K562 (cell line): Measurements from ENCODE around the gene NAXE. TPM values are rescaled to one million over a fixed set of nuclear protein-coding genes. Genes with fewer than 3 reads are reported as not detected.

Experiments used
- ATAC-seq: fragments of 200-7000 bp; cut with Tn5 transposase; 3 replicates; pipeline ENCODE4 v1.9.1; 2020; ENCODE audit warnings: moderate library complexity
- BruUV-seq: library from RNA; stranded (reverse); fragments of 400-500 nt; replicated peaks from 2 replicates; lab custom pipeline; 2021; lab: Mats Ljungman, UMichigan
- CTCF ChIA-PET: fragments of 300-600 bp; formaldehyde crosslinking; extraction: SDS; loops from one replicate; lab custom pipeline; 2021; ENCODE audit warnings: low intra/inter-chr PET ratio; lab: Yijun Ruan, JAX
- POLR2A ChIA-PET: fragments of 300-600, 350-650 bp; sonication (Branson Sonifier 250); formaldehyde crosslinking; extraction: SDS; loops from one replicate; lab custom pipeline; 2021; ENCODE audit warnings: antibody characterized with exemption, inconsistent platforms; lab: Yijun Ruan, JAX
- DNase-seq, 4 experiments: peaks; one replicate each; pipeline versions ENCODE4 v3.0.0 to v3.0.0-alpha.2; 2011 to 2018; ENCODE audit warnings: low spot score in 3 of 4, mixed read lengths in 3 of 4; ENCODE audit errors: extremely low read depth in 1 of 4
- FAIRE-seq: peaks from 2 replicates; lab custom pipeline; 2011; peaks lifted over from hg19 to GRCh38; lab: Jason Lieb, UNC
- H2AFZ ChIP-seq: 2 replicates; pipeline ENCODE4 v1.6.0; 2011; ENCODE audit warnings: low read depth, low read length, control low read depth, inconsistent platforms
- H3K27ac ChIP-seq: fragments of 200-600 bp; 3 replicates; pipeline ENCODE4 v1.8.0; 2011; ENCODE audit warnings: low read depth, mild to moderate bottlenecking, control low read depth, inconsistent platforms, low read length, moderate library complexity, mixed read lengths; ENCODE audit errors: extremely low read depth
- H3K27me3 ChIP-seq, 2 experiments: fragments of 300-600 bp in 1 of 2; 2 replicates in 1 of 2; 3 replicates in 1 of 2; pipeline versions ENCODE4 v1.6.0 to v1.8.0; 2011; ENCODE audit warnings: inconsistent platforms in 2 of 2, low read length in 2 of 2, mild to moderate bottlenecking in 1 of 2, mixed read lengths in 1 of 2, moderate library complexity in 1 of 2; ENCODE audit not compliant: control insufficient read depth in 2 of 2, insufficient read depth in 2 of 2
- H3K36me3 ChIP-seq: fragments of 300-600 bp; 3 replicates; pipeline ENCODE4 v1.8.0; 2011; ENCODE audit warnings: mild to moderate bottlenecking, low read length, inconsistent platforms; ENCODE audit not compliant: control insufficient read depth, insufficient read depth
- H3K4me1 ChIP-seq, 2 experiments: fragments of 200-600 bp in 1 of 2; replicated peaks in 1 of 2; 2 replicates in 1 of 2; 3 replicates in 1 of 2; pipeline versions ENCODE4 v1.5.1 to v1.8.0; 2011; ENCODE audit warnings: inconsistent platforms in 2 of 2, low read length in 2 of 2, mild to moderate bottlenecking in 1 of 2, mixed read lengths in 1 of 2, moderate library complexity in 1 of 2; ENCODE audit not compliant: control insufficient read depth in 2 of 2, insufficient read depth in 2 of 2
- H3K4me2 ChIP-seq: 2 replicates; pipeline ENCODE4 v1.6.1; 2011; ENCODE audit warnings: low read length, control low read depth, inconsistent platforms, mixed read lengths; ENCODE audit not compliant: insufficient read depth
- H3K4me3 ChIP-seq: fragments of 200-600 bp; sonication (generic), shearing (Covaris generic); 2 replicates; pipeline ENCODE4 v1.5.1; 2016; ENCODE audit warnings: control low read depth, inconsistent platforms
- H3K79me2 ChIP-seq: fragments of 200-600 bp; 3 replicates; pipeline ENCODE4 v1.8.0; 2011; ENCODE audit warnings: low read length, inconsistent platforms; ENCODE audit not compliant: control insufficient read depth, insufficient read depth
- H3K9ac ChIP-seq, 2 experiments: 2 replicates each; pipeline versions ENCODE4 v1.6.0 to v1.6.1; 2011; ENCODE audit warnings: low read depth in 2 of 2, low read length in 2 of 2, control low read depth in 1 of 2, inconsistent platforms in 1 of 2, mild to moderate bottlenecking in 1 of 2, mixed read lengths in 1 of 2; ENCODE audit not compliant: insufficient read depth in 1 of 2
- H3K9me1 ChIP-seq: one replicate; pipeline ENCODE4 v1.6.0; 2011; ENCODE audit warnings: inconsistent platforms, mild to moderate bottlenecking, low read length, moderate library complexity; ENCODE audit not compliant: control insufficient read depth, insufficient read depth
- H3K9me3 ChIP-seq: replicated peaks from 2 replicates; pipeline ENCODE4 v1.5.1; 2011; ENCODE audit warnings: low read depth, low read length, inconsistent platforms; ENCODE audit not compliant: control insufficient read depth, insufficient read depth
- H4K20me1 ChIP-seq: replicated peaks from 2 replicates; pipeline ENCODE4 v1.6.1; 2011; ENCODE audit warnings: low read length, inconsistent platforms, mixed read lengths; ENCODE audit not compliant: control insufficient read depth, insufficient read depth
- ATF3 ChIP-seq, 2 experiments: fragments of 450-650 bp in 1 of 2; sonication (generic) in 1 of 2; formaldehyde crosslinking in 1 of 2; IDR thresholded peaks in 1 of 2; conservative IDR thresholded peaks in 1 of 2; 2 replicates each; pipeline versions ENCODE4 v1.6.1 to v1.8.1; 2016 to 2023; ENCODE audit warnings: mild to moderate bottlenecking in 2 of 2, moderate library complexity in 2 of 2, inconsistent platforms in 1 of 2, missing genetic modification reagents in 1 of 2
- ERF ChIP-seq: fragments of 450-650 bp; formaldehyde crosslinking; IDR thresholded peaks from 2 replicates; pipeline ENCODE4 v1.4.0; 2020; ENCODE audit warnings: mild to moderate bottlenecking, mixed read lengths
- GABPB1 ChIP-seq: sonication (generic); formaldehyde crosslinking; IDR thresholded peaks from 2 replicates; pipeline ENCODE4 v1.8.0; 2022; ENCODE audit warnings: mild to moderate bottlenecking, missing genetic modification reagents
- KAT7 ChIP-seq: sonication (generic); formaldehyde crosslinking; IDR thresholded peaks from 2 replicates; pipeline ENCODE4 v1.8.0; 2022; ENCODE audit warnings: missing genetic modification reagents, mild to moderate bottlenecking, borderline replicate concordance
- KLF10 ChIP-seq: fragments of 250-450 bp; sonication (Bioruptor Pico); IDR thresholded peaks from 2 replicates; pipeline ENCODE4 v1.6.1; 2021; ENCODE audit warnings: matching md5 sums
- MAFF ChIP-seq: IDR thresholded peaks from 2 replicates; pipeline ENCODE4 v1.6.1; 2012; ENCODE audit warnings: low read length, improper control_type of control experiment
- MIER1 ChIP-seq: fragments of 450-650 bp; IDR thresholded peaks from 2 replicates; pipeline ENCODE4 v1.6.1; 2016; ENCODE audit warnings: antibody characterized with exemption, mild to moderate bottlenecking, low read depth
- MYNN ChIP-seq, 2 experiments: sonication (generic); formaldehyde crosslinking in 1 of 2; IDR thresholded peaks; 2 replicates each; pipeline versions ENCODE4 v1.5.0 to v1.6.1; 2016 to 2020; ENCODE audit warnings: antibody characterized with exemption in 1 of 2, missing genetic modification reagents in 1 of 2
- NR0B1 ChIP-seq: fragments of 450-650 bp; IDR thresholded peaks from one replicate; pipeline ENCODE4 v1.6.1; 2018; ENCODE audit warnings: mild to moderate bottlenecking, moderate library complexity; ENCODE audit not compliant: partially characterized antibody
- POLR2AphosphoS5 ChIP-seq: IDR thresholded peaks from 2 replicates; pipeline ENCODE4 v1.6.1; 2011; ENCODE audit warnings: mild to moderate bottlenecking, low read depth, low read length, moderate library complexity; ENCODE audit not compliant: control insufficient read depth, insufficient read depth
- PREB ChIP-seq: sonication (generic); formaldehyde crosslinking; IDR thresholded peaks from 2 replicates; pipeline ENCODE4 v1.8.1; 2023; ENCODE audit warnings: mild to moderate bottlenecking, missing genetic modification reagents
- RHOXF2B ChIP-seq: fragments of 250-450 bp; sonication (Bioruptor Pico); conservative IDR thresholded peaks from 2 replicates; pipeline ENCODE4 v1.5.1; 2021
- STAT5B ChIP-seq: fragments of 250-450 bp; sonication (Bioruptor Pico); IDR thresholded peaks from 2 replicates; pipeline ENCODE4 v1.8.0; 2021; ENCODE audit warnings: mild to moderate bottlenecking, inconsistent platforms
- TEAD2 ChIP-seq: fragments of 450-650 bp; IDR thresholded peaks from 2 replicates; pipeline ENCODE4 v1.6.1; 2016; ENCODE audit warnings: missing genetic modification characterization, control low read depth, missing compliant biosample characterization
- VEZF1 ChIP-seq: fragments of 200-800 bp; sonication (Bioruptor generic); IDR thresholded peaks from 2 replicates; pipeline ENCODE4 v1.6.1; 2017; ENCODE audit warnings: missing genetic modification characterization, missing compliant biosample characterization
- ZFP30 ChIP-seq: fragments of 250-450 bp; sonication (Bioruptor Pico); IDR thresholded peaks from 2 replicates; pipeline ENCODE4 v1.8.0; 2022; ENCODE audit warnings: moderate library complexity, mild to moderate bottlenecking, inconsistent platforms, borderline replicate concordance
- ZFX ChIP-seq: sonication (generic); formaldehyde crosslinking; IDR thresholded peaks from 2 replicates; pipeline ENCODE4 v1.8.0; 2022; ENCODE audit warnings: mild to moderate bottlenecking, missing genetic modification reagents, moderate library complexity
- ZNF79 ChIP-seq: fragments of 250-450 bp; sonication (Bioruptor Pico); IDR thresholded peaks from 2 replicates; pipeline ENCODE4 v1.4.0; 2020; ENCODE audit warnings: low read depth, mild to moderate bottlenecking, moderate library complexity
- WGBS: fragments of 100-300 bp; shearing (Covaris generic); methylation state at CpG from one replicate; pipeline ENCODE4 v1.1.6; 2016; ENCODE audit warnings: low coverage, mixed read lengths; ENCODE audit not compliant: insufficient coverage; ENCODE audit errors: missing lambda C conversion rate; 5-methylcytosine and 5-hydroxymethylcytosine counted together
- in situ Hi-C: fragments of 300-500 bp; cut with MboI; formaldehyde crosslinking; loops from 4 replicates; pipeline ENCODE4 v1.15.0; 2018; ENCODE audit warnings: inconsistent platforms, mixed read lengths
- intact Hi-C: fragments of 100-400 bp; cut with micrococcal nuclease; formaldehyde crosslinking; loops from 2 replicates; pipeline ENCODE4 v1.14.2; 2022
- polyA plus RNA-seq, 8 experiments: library from polyadenylated mRNA; depleted of rRNA in 4 of 8; stranded (reverse) in 5 of 8; unstranded in 3 of 8; fragments of >200 nt; fragmentation: Nextera tagmentation in 2 of 8; fragmentation: Illumina TruSeq in 1 of 8; extraction: Ambion mirVana in 2 of 8; extraction: Trizol in 1 of 8; gene quantifications; 2 replicates each; pipeline versions ENCODE4 v1.2.1 to v1.2.3, GENCODE V29; 2011 to 2014; ENCODE audit warnings: inconsistent platforms in 1 of 8, missing spikeins in 1 of 8
- total RNA-seq, 7 experiments: library from RNA; depleted of rRNA in 6 of 7; stranded (reverse); fragments of >200 nt in 6 of 7; fragmentation: Illumina TruSeq in 2 of 7; extraction: Trizol in 2 of 7; gene quantifications; 2 replicates each; pipeline versions ENCODE4 v1.2.1 to v1.2.3, GENCODE V29; 2011 to 2021; ENCODE audit warnings: low replicate concordance in 1 of 7

NAXE gene
- total and polyA plus RNA-seq, 9 of the 15 experiments (the other 6 are each of a cell fraction or from before 2014, with no cell fraction given) = 27.3 to 137 (median 90.0) TPM

- POLR2A ChIA-PET = interaction anchor here (1.0 to 2.6 kb wide), 9 partner anchors 9 to 134 kb away, joined by 3 to 16 read pairs (median 6); partner anchors contain the start of genes GPATCH4 and TTC24
- no peaks in the 10 kb centered on the region for H3K27me3 ChIP-seq
- peak overlapping the region; percentile 95 for H2AFZ ChIP-seq
- H3K27ac ChIP-seq = peak overlapping the region; percentile 92
- H3K9me1 ChIP-seq = no peaks in the 10 kb centered on the region
- intact Hi-C loops = no loop called here
- H3K4me1 ChIP-seq = peaks cover 7 to 15% of the 10 kb centered on the region in 2 experiments; a peak in 4 of 5 replicates
- BruUV-seq = no TSS peak
- peak overlapping the region; percentile 88 for H3K4me3 ChIP-seq
- H3K9ac ChIP-seq = peak overlapping the region; percentile 88 to 93
- DNase-seq (peak in 1 of 4 experiments; percentile 33), ATAC-seq (peak; percentile 60), FAIRE-seq (peak; percentile 77)
- no peaks in the 10 kb centered on the region for H4K20me1 ChIP-seq
- WGBS = 1% methylated on average over 6 of the region's 6 CpGs
- peaks cover 41% of the 10 kb centered on the region for H3K36me3 ChIP-seq
- peaks cover 21% of the 10 kb centered on the region for H3K79me2 ChIP-seq
- peak overlapping the region; percentile 96 for H3K4me2 ChIP-seq
- H3K9me3 ChIP-seq = no peaks in the 10 kb centered on the region
- CTCF ChIA-PET = interaction anchor here (0.6 kb wide), 1 partner anchor 141 kb away, joined by 3 read pairs; no protein-coding TSS in a partner anchor
- in situ Hi-C loops = no loop called here
- TF ChIP-seq TEAD2 (tag) (no peak), MYNN (IDR thresholded peaks at IDR 0.05) (no peak), MYNN (CRISPR knock-in tag; IDR thresholded peaks at IDR 0.05) (no peak), KAT7 (CRISPR knock-in tag) (0 out of 2 replicates have a peak, but pooled peaks have one; percentile 23), MAFF (no peak), STAT5B (no peak), ERF (CRISPR knock-in tag) (no peak), GABPB1 (peak; percentile 36; the same call in 1 of the 2 replicates), ZNF79 (CRISPR knock-in tag) (no peak), ATF3 (IDR thresholded peaks at IDR 0.05) (no peak), ATF3 (CRISPR knock-in tag; conservative IDR thresholded peaks at IDR 0.05) (peak; percentile 33; the same call in 1 of the 2 replicates), PREB (CRISPR knock-in tag) (peak; percentile 83; the same call in 1 of the 2 replicates), NR0B1 (no peak), ZFX (CRISPR knock-in tag) (no peak), MIER1 (0 out of 2 replicates have a peak, but pooled peaks have one; percentile 48), VEZF1 (CRISPR knock-in tag) (no peak), KLF10 (CRISPR knock-in tag) (0 out of 2 replicates have a peak, but pooled peaks have one; percentile 48), POLR2AphosphoS5 (no peak), RHOXF2B (CRISPR knock-in tag) (no peak), ZFP30 (CRISPR knock-in tag) (no peak)
These were observed 470 bp upstream of the NAXE start for GRCh38 chr1:156591181-156591431.
